C4-2B (cell line): Measurements from ENCODE around the gene SNED1.

Experiments used
- CTCF ChIP-seq: fragments of 450-650 bp; conservative IDR thresholded peaks from 2 replicates; pipeline ENCODE4 v1.5.1; 2017; ENCODE audit warnings: mild to moderate bottlenecking
- ZFX ChIP-seq: fragments of 450-650 bp; IDR thresholded peaks from 2 replicates; pipeline ENCODE4 v1.6.1; 2017

- TF ChIP-seq CTCF (no peak), ZFX (no peak)
These were observed 36.2 kb downstream of the SNED1 start for GRCh38 chr2:241034490-241035141.
